SK-N-SH treated with all-trans-retinoic acid at 6 μM for 48 hours (cell line): Measurements from ENCODE around the gene MAMDC4.

Experiments used
- ATAC-seq: fragments of 200-7000 bp; cut with Tn5 transposase; 3 replicates; pipeline ENCODE4 v1.9.1; 2020; ENCODE audit warnings: mild to moderate bottlenecking, moderate library complexity
- TCF4 ChIP-seq: fragments of 250-450 bp; sonication (Bioruptor Pico); IDR thresholded peaks from 2 replicates; pipeline ENCODE4 v1.8.0; 2021; ENCODE audit warnings: mild to moderate bottlenecking, moderate library complexity, borderline replicate concordance
- ZC3H10 ChIP-seq: fragments of 250-450 bp; sonication (Bioruptor Pico); IDR thresholded peaks from 2 replicates; pipeline ENCODE4 v1.5.1; 2021; ENCODE audit warnings: mild to moderate bottlenecking, moderate library complexity
- ZNF70 ChIP-seq: fragments of 450-650 bp; formaldehyde crosslinking; IDR thresholded peaks from 2 replicates; pipeline ENCODE4 v1.5.0; 2020; ENCODE audit warnings: mild to moderate bottlenecking, moderate library complexity

Gene MAMDC4

GRCh38 chr9:136907011-136907914 lies 55.1 kb downstream of the MAMDC4 start:
- no peak for TF ChIP-seq ZNF70
- no peak for TF ChIP-seq TCF4 (CRISPR knock-in tag)
- no peak for TF ChIP-seq ZC3H10 (CRISPR knock-in tag)
- no peak for ATAC-seq
